A204.1 (cell line): ENCODE results near the gene PACSIN1.

Experiments
- FAIRE-seq: peaks from 2 replicates; lab custom pipeline; 2012; peaks lifted over from hg19 to GRCh38; lab: Jason Lieb, UNC

The PACSIN1 gene

GRCh38 chr6:34584694-34585093 is 118.8 kb downstream of the PACSIN1 start:
- FAIRE-seq = no peak
